BLaER1 treated with 17β-estradiol and CSF1 and Interleukin-3, amounts not matched to agents 10 nM and 100 nM (cell line): ENCODE data around the gene FOXP1.

ENCODE experiments used
- H3K27ac ChIP-seq, 11 experiments: shearing (Covaris generic); formaldehyde crosslinking; 2 replicates each; pipeline ENCODE4 v1.8.1; 2022
- H3K27me3 ChIP-seq, 11 experiments: shearing (Covaris generic); formaldehyde crosslinking; 2 replicates each; pipeline ENCODE4 v1.8.1; 2022
- H3K36me3 ChIP-seq, 11 experiments: shearing (Covaris generic); formaldehyde crosslinking; 2 replicates each; pipeline ENCODE4 v1.8.1; 2022
- H3K4me1 ChIP-seq, 10 experiments: shearing (Covaris generic); formaldehyde crosslinking; 2 replicates each; pipeline ENCODE4 v1.8.1; 2022
- H3K4me2 ChIP-seq, 11 experiments: shearing (Covaris generic); formaldehyde crosslinking; 2 replicates each; pipeline ENCODE4 v1.8.1; 2022
- H3K4me3 ChIP-seq, 10 experiments: shearing (Covaris generic); formaldehyde crosslinking; 2 replicates each; pipeline ENCODE4 v1.8.1; 2022
- H3K9ac ChIP-seq, 11 experiments: shearing (Covaris generic); formaldehyde crosslinking; 2 replicates each; pipeline ENCODE4 v1.8.1; 2022
- H3K9me3 ChIP-seq, 11 experiments: shearing (Covaris generic); formaldehyde crosslinking; replicated peaks in 1 of 11; 2 replicates each; pipeline ENCODE4 v1.8.1; 2022
- H4K20me1 ChIP-seq, 11 experiments: shearing (Covaris generic); formaldehyde crosslinking; 2 replicates each; pipeline ENCODE4 v1.8.1; 2022
- Cebpa-rat ChIP-seq, 11 experiments: shearing (Covaris generic); IDR thresholded peaks; 2 replicates each; pipeline ENCODE4 v1.8.1; 2022

FOXP1 gene

DNA sequence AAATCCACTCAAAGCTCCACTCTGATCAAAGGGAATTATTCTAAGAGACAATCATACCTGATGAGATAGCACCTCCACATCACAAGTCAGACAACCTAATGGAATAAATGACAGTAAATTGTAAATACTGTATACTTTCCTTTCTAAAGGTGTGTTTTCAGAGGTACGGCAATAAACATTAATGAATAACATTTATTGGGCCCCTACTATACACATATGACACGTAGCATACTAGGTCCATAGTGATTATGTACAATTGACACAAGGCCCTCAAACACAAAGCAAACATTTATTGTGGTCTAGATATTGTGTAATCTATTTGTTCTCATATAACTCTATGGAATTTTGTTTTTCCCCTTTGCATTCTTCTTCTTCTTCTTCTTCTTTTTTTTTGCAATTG is 429.8 kb downstream of the FOXP1 start:
- H3K27ac ChIP-seq = no peak overlapping the region
- no peak overlapping the region for H3K4me3 ChIP-seq
- no peaks in the 10 kb centered on the region for H3K9me3 ChIP-seq
- H3K36me3 ChIP-seq = no peaks in the 10 kb centered on the region
- no peaks in the 10 kb centered on the region for H3K27me3 ChIP-seq
- TF ChIP-seq Cebpa-rat (IDR thresholded peaks at IDR 0.05) = no peak
- H4K20me1 ChIP-seq = no peaks in the 10 kb centered on the region
- H3K4me2 ChIP-seq = no peak overlapping the region
- H3K4me1 ChIP-seq = no peaks in the 10 kb centered on the region
- H3K9ac ChIP-seq = no peak overlapping the region

DNA sequence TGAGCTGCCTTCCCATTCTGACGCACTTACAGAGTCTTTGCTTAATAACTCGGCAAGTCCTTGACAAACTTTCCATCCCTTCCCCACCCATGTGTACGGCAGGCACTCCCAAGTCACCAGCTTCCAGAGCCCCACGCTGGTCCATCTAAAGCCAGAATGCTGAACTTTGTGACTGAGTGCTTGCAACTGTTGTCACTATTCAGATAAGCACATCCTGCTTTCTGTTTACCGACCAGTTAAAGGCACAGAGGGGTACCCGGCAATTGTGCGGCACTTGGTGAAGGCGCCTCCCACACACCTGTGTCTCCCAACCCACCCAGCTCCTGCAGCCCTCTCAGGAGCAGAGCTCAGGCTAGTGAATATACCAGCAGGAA is 430.6 kb downstream of the FOXP1 start:
- TF ChIP-seq Cebpa-rat (IDR thresholded peaks at IDR 0.05) = no peak
- no peaks in the 10 kb centered on the region for H4K20me1 ChIP-seq
- H3K27me3 ChIP-seq = no peaks in the 10 kb centered on the region
- no peak overlapping the region for H3K9ac ChIP-seq
- H3K36me3 ChIP-seq = no peaks in the 10 kb centered on the region
- H3K9me3 ChIP-seq = no peaks in the 10 kb centered on the region
- no peaks in the 10 kb centered on the region for H3K4me1 ChIP-seq
- no peak overlapping the region for H3K27ac ChIP-seq
- H3K4me2 ChIP-seq = no peak overlapping the region
- H3K4me3 ChIP-seq = no peak overlapping the region

DNA sequence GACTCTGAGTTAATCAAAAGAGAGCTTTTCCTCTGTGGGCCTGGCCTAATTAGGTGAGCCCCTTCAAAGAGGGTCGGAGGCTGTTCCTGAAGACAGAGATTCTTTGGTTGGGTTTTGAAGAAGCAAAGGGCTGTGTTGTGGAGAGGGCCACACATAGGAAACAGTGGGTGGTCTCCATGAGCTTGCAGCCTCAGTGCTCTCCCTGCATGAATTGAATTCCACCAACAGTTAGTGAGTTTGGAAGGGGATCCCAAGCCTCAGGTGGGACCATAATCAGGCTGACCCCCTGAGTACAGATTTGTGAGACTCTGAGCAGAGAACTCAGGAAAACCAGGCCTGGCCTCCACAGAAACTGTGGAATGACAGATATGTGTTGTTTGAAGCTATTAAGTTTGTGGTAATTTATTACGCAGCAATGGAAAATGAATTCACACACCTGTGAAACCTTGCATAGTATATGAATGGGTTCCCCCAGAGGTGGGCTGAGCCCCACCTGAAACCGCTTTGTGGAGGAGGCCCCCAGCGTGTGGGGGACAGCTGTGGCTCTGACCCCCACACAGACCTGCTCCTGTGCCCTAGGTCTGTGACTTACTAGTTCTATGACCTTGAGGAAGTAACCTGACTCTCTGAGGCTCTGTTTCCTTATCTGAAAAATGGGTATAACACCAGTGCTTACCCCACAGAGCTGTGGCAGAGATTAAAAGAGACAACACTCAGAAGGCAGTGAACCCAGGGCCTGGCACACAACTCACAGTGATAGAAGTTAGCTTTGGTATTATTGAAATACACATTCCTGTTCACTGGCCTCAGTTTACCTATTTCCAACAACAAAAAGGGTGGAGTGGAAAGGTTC is 431.3 kb downstream of the FOXP1 start:
- Histone ChIP-seq H3K4me3 (no peak overlapping the region), H3K9ac (no peak overlapping the region), H3K4me2 (no peak overlapping the region), H3K4me1 (no peaks in the 10 kb centered on the region), H3K9me3 (no peaks in the 10 kb centered on the region), H3K36me3 (no peaks in the 10 kb centered on the region), H3K27me3 (no peaks in the 10 kb centered on the region), H3K27ac (no peak overlapping the region), H4K20me1 (no peaks in the 10 kb centered on the region)
- no peak for TF ChIP-seq Cebpa-rat (IDR thresholded peaks at IDR 0.05)

DNA sequence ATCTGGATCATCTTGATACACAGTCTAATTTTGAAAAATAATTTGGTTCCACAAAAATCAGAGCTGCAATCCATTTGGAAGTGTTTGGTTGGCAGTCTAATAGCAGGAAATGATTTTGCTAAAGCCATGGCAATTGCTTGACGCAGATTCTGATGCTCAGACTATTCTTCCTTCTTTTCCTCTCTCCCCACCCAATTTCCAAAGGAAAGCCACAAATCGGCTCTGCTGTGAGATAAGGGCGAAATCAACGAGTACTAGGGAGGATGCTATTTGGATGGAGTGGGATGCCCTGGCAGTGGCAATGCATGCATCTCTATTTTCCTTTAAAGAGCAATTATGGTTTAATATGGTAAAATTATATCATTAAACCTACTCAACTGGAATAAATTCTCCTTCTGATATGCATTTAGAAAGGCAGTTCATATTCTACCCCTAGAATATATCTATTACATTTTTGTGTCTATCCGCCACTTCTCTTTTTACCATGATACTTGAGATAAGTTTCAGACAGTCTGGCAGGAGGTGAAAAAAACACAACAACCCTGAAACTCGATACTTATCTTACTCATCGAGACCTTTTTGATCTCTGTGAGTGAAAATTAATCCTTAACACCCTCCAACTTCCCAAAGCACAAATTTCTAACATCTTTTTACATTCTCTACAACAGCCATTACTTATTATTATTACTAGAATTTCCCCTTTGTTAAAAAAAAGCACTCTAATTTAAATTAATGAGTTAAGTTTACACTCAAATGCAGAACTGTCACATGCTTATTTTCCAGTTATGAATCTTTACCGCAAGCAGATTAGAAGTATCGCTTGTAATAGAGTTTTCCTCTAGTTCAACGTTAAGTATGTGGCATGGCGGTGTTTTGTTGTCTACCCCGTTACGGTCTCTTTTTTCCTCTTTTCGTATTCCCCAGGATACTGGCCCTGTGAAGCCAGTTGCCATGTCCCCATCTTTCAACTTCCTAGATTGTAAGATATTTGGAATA is 433.3 kb downstream of the FOXP1 start:
- Histone ChIP-seq H3K9me3 (no peaks in the 10 kb centered on the region), H3K4me3 (no peak overlapping the region), H3K27me3 (no peaks in the 10 kb centered on the region), H3K27ac (no peak overlapping the region), H3K9ac (no peak overlapping the region), H3K4me2 (no peak overlapping the region), H3K4me1 (no peaks in the 10 kb centered on the region), H4K20me1 (no peaks in the 10 kb centered on the region), H3K36me3 (no peaks in the 10 kb centered on the region)
- TF ChIP-seq Cebpa-rat (IDR thresholded peaks at IDR 0.05) = no peak

DNA sequence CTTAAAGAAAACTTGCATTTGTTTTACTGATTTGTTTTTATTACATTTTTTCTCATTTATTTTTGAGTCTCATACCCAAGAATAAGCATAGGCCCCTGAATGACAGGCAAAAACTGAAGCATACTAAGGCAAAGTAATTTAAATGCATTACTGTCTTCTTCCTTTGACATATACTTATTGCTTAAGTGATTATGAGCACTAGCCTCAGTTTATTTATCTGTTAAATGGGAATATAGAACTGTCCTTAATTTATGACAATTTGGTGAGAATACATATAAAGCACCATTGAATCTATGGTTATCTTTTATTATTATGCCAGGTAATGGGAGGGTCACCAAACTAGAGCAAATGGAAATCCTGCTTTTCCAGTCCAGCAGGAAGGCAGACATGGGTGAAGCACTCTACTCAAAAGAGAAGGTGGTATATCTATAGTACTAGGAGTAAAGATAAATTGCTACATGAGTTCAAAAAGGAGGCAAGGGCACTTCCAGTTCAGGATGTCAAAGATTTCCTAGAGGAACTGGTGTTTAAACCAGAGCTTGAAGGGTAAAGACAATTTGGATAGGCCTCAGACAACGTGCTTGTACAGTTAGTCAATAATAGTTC is 435.0 kb downstream of the FOXP1 start:
- H3K27ac ChIP-seq = no peak overlapping the region
- H3K36me3 ChIP-seq = no peaks in the 10 kb centered on the region
- H3K27me3 ChIP-seq = no peaks in the 10 kb centered on the region
- H3K4me3 ChIP-seq = no peak overlapping the region
- TF ChIP-seq Cebpa-rat (IDR thresholded peaks at IDR 0.05) = no peak
- no peak overlapping the region for H3K4me2 ChIP-seq
- no peaks in the 10 kb centered on the region for H3K4me1 ChIP-seq
- no peaks in the 10 kb centered on the region for H3K9me3 ChIP-seq
- H3K9ac ChIP-seq = no peak overlapping the region
- no peaks in the 10 kb centered on the region for H4K20me1 ChIP-seq

DNA sequence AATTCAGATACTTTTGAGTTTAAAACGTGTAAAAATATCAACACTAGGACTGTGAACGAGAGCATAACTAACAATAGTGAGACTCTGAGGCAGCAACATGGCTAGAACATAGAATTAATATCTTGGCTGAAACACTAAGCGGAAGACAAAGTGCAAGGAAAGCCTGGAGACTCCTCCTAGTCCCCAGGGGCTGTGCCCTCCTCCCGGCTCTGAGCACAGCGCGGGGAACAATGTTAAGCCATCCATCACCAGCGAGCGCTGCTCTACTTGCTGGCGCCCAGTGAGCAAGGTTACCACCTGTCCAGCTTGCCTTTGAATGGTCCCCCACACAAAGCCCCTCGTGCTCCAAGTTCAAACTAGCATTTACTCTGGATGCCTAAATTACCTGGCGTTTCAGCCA is 436.9 kb downstream of the FOXP1 start:
- H3K4me3 ChIP-seq = no peak overlapping the region
- no peaks in the 10 kb centered on the region for H3K27me3 ChIP-seq
- H3K4me2 ChIP-seq = no peak overlapping the region
- H3K9ac ChIP-seq = no peak overlapping the region
- H3K4me1 ChIP-seq = no peaks in the 10 kb centered on the region
- H3K27ac ChIP-seq = no peak overlapping the region
- no peak for TF ChIP-seq Cebpa-rat (IDR thresholded peaks at IDR 0.05)
- no peaks in the 10 kb centered on the region for H4K20me1 ChIP-seq
- H3K36me3 ChIP-seq = no peaks in the 10 kb centered on the region
- no peaks in the 10 kb centered on the region for H3K9me3 ChIP-seq

DNA sequence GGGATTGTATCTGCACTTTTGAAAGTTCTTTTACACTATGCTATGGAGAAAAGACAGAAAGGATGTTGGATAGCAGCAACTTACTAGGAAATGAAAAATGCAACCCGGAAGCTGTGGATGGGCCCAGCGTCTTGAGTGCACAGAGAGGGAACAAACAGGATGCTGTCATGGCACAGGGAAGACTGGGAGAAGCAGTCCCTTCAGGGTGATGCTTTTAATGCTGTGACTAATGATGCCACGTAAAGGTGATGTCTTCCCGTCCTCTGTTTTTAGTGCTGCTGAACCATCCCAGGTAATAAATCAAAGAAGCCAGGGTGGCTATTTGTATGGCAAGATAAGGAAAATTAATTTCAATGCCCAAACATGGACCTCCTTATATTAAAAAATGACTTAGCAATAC is 437.6 kb downstream of the FOXP1 start:
- TF ChIP-seq Cebpa-rat (IDR thresholded peaks at IDR 0.05) = no peak
- H3K4me2 ChIP-seq = no peak overlapping the region
- H4K20me1 ChIP-seq = no peaks in the 10 kb centered on the region
- H3K27me3 ChIP-seq = no peaks in the 10 kb centered on the region
- H3K9ac ChIP-seq = no peak overlapping the region
- H3K4me1 ChIP-seq = no peaks in the 10 kb centered on the region
- no peaks in the 10 kb centered on the region for H3K36me3 ChIP-seq
- H3K4me3 ChIP-seq = no peak overlapping the region
- no peak overlapping the region for H3K27ac ChIP-seq
- no peaks in the 10 kb centered on the region for H3K9me3 ChIP-seq

DNA sequence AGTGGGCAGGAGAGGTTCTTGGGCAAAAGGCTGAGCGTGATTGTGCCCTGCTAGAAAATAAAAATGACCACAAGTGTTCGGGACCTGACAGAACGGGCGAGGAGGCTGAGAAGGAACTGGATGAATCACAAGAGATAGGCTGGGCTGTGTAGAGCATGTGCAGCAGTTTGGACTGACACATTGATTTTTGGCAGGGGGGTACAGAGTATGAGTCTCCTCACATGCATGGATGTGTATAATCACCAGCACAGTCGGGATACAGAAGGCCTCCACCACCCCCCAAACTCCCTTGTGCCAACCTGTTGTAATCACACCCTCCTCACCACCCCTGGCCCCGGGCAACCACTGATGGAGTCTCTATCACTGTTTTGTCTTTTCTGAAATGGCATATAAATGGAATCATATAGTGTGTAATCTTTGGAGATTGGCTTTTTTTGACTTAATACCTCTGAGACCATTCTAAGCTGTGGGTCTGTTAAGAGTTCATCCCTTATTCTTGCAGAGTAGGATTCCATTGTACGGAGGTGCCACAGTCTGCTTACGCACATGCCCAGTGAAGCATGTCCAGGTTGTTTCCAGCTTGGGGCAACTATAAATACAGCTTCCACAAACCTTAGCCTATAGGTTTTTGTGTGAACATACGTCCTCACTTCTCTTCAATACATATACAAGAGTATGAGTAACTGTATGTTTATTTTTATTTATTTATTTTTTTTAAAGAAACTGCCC is 438.8 kb downstream of the FOXP1 start:
- Histone ChIP-seq H3K27ac (no peak overlapping the region), H3K9ac (no peak overlapping the region), H3K4me3 (no peak overlapping the region), H3K36me3 (no peaks in the 10 kb centered on the region), H4K20me1 (no peaks in the 10 kb centered on the region), H3K4me1 (no peaks in the 10 kb centered on the region), H3K27me3 (no peaks in the 10 kb centered on the region), H3K4me2 (no peak overlapping the region), H3K9me3 (no peaks in the 10 kb centered on the region)
- no peak for TF ChIP-seq Cebpa-rat (IDR thresholded peaks at IDR 0.05)

DNA sequence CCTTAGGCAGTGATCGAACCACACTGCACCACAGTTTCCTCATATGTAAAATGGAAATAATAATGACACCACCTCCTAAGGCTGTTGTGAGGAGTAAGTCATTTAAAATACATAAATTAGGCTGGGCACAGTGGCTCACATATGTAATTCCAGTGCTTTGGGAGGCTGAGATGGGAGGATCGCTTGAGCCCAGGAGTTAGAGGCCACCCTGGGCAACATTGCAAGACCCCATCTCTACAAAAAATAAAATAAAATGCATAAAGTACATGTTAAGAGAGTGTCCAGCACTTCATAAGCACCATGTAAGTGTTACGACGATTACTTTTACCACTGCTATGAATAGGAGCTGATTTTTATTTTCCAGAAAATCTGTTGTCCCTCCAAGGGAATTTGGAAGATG is 440.0 kb downstream of the FOXP1 start:
- no peak for TF ChIP-seq Cebpa-rat (IDR thresholded peaks at IDR 0.05)
- Histone ChIP-seq H3K9me3 (no peaks in the 10 kb centered on the region), H3K27me3 (no peaks in the 10 kb centered on the region), H3K27ac (no peak overlapping the region), H3K4me3 (no peak overlapping the region), H3K4me1 (no peaks in the 10 kb centered on the region), H3K36me3 (no peaks in the 10 kb centered on the region), H3K4me2 (no peak overlapping the region), H3K9ac (no peak overlapping the region), H4K20me1 (no peaks in the 10 kb centered on the region)
